Renal cortex interstitium (tissue), 11 donors: Measurements from ENCODE around the gene MRPS34. TPM values are rescaled to one million over a fixed set of nuclear protein-coding genes. Genes with fewer than 3 reads are reported as not detected.
A peak's percentile ranks its signal among the peaks of the same experiment; 100 is the strongest.

Experiments used
- DNase-seq, 11 donors: peaks; one replicate each; pipeline ENCODE4 v3.0.0-alpha.2; 2013; ENCODE audit warnings: low read depth in 9 of 11, low spot score in 4 of 11; ENCODE audit errors: extremely low read depth in 1 of 11
- polyA plus RNA-seq, 3 donors: library from polyadenylated mRNA; unstranded; fragments of 120-200 nt; gene quantifications; one replicate each; pipeline ENCODE4 v1.2.1, GENCODE V29; 2013; ENCODE audit not compliant: insufficient read length in 3 of 3

Gene MRPS34
- polyA plus RNA-seq, 3 donors: 57.0 to 91.2 (median 74.7) TPM

GRCh38 chr16:1723450-1724147 lies 49.3 kb downstream of the MRPS34 start:
- DNase-seq: peak in 2 of 11 donors; percentile 14 to 17

Other genes starting within 250 kb of the MRPS34 start
- gene TMEM204, start 239.5 kb downstream of the MRPS34 start, polyA plus RNA-seq: 10 to 100 TPM; 15.9 to 23.6 (median 22.6) TPM
- gene IFT140, start 161.1 kb downstream of the MRPS34 start, polyA plus RNA-seq: 10 to 100 TPM; 36.2 to 45.5 (median 44.1) TPM
- gene CRAMP1, start 160.8 kb downstream of the MRPS34 start, polyA plus RNA-seq: 10 to 100 TPM; 20.0 to 30.0 (median 21.2) TPM
- 10 to 100 TPM; 75.6 to 82.4 (median 80.4) TPM for gene JPT2, start 94.9 kb downstream of the MRPS34 start, polyA plus RNA-seq
- gene MAPK8IP3, start 66.9 kb downstream of the MRPS34 start, polyA plus RNA-seq: 10 to 100 TPM; 47.2 to 91.9 (median 57.6) TPM
- gene NME3, start 1.6 kb downstream of the MRPS34 start, polyA plus RNA-seq: 10 to 100 TPM; 16.7 to 39.0 (median 37.8) TPM
- gene EME2, start 324 bp downstream of the MRPS34 start, polyA plus RNA-seq: 10 to 100 TPM in 2 of 3 donors, 1 to 10 TPM in 1; 8.1 to 15.4 (median 11.1) TPM
- 10 to 100 TPM; 28.2 to 49.1 (median 46.0) TPM for gene SPSB3, start 9.4 kb upstream of the MRPS34 start, polyA plus RNA-seq
- gene NUBP2, start 9.8 kb upstream of the MRPS34 start, polyA plus RNA-seq: 10 to 100 TPM; 28.2 to 53.9 (median 51.0) TPM
- gene IGFALS, start 20.6 kb upstream of the MRPS34 start, polyA plus RNA-seq: 1 to 10 TPM; 1.4 to 4.0 (median 2.1) TPM
- 10 to 100 TPM; 31.3 to 43.8 (median 42.3) TPM for gene HAGH, start 53.7 kb upstream of the MRPS34 start, polyA plus RNA-seq
- 10 to 100 TPM; 36.4 to 44.8 (median 37.8) TPM for gene FAHD1, start 54.1 kb upstream of the MRPS34 start, polyA plus RNA-seq
- gene MEIOB, start 99.0 kb upstream of the MRPS34 start, polyA plus RNA-seq: 1 to 10 TPM in 2 of 3 donors, under 1 TPM in 1; 0.83 to 2.1 (median 1.3) TPM
- under 1 TPM; 0.20 to 0.32 (median 0.27) TPM for gene HS3ST6, start 145.3 kb upstream of the MRPS34 start, polyA plus RNA-seq
- gene MSRB1, start 170.1 kb upstream of the MRPS34 start, polyA plus RNA-seq: 10 to 100 TPM; 62.1 to 73.9 (median 67.3) TPM
- gene RPL3L, start 181.6 kb upstream of the MRPS34 start, polyA plus RNA-seq: under 1 TPM; 0.16 to 0.23 (median 0.17) TPM
- 100 to 1,000 TPM; 121 to 154 (median 124) TPM for gene NDUFB10, start 186.4 kb upstream of the MRPS34 start, polyA plus RNA-seq
- gene RPS2, start 191.7 kb upstream of the MRPS34 start, polyA plus RNA-seq: 1,000 to 10,000 TPM; 1,794 to 2,026 (median 1,887) TPM
- gene RNF151, start 193.7 kb upstream of the MRPS34 start, polyA plus RNA-seq: under 1 TPM in 1 of 3 donors, not detected in 2; 0.13 TPM
- 10 to 100 TPM; 28.6 to 44.0 (median 41.6) TPM for gene TBL3, start 198.9 kb upstream of the MRPS34 start, polyA plus RNA-seq
- gene NOXO1, start 208.3 kb upstream of the MRPS34 start, polyA plus RNA-seq: 1 to 10 TPM in 2 of 3 donors, under 1 TPM in 1; 0.61 to 1.6 (median 1.1) TPM
- 10 to 100 TPM; 21.5 to 31.4 (median 26.9) TPM for gene GFER, start 211.1 kb upstream of the MRPS34 start, polyA plus RNA-seq
- gene SYNGR3, start 216.8 kb upstream of the MRPS34 start, polyA plus RNA-seq: 1 to 10 TPM; 1.6 to 2.6 (median 1.9) TPM
- gene ZNF598, start 236.7 kb upstream of the MRPS34 start, polyA plus RNA-seq: 10 to 100 TPM; 16.6 to 28.6 (median 27.3) TPM
- 10 to 100 TPM in 1 of 3 donors, 1 to 10 TPM in 2; 3.8 to 12.4 (median 8.2) TPM for gene NPW, start 246.7 kb upstream of the MRPS34 start, polyA plus RNA-seq